HEK293T (cell line): Measurements from ENCODE around the gene PRKAR1B.

ENCODE experiments used
- CTCF ChIA-PET: fragments of 350-600 bp; formaldehyde crosslinking; extraction: SDS; loops from one replicate; lab custom pipeline; 2021; ENCODE audit warnings: antibody characterized with exemption, inconsistent platforms; lab: Yijun Ruan, JAX
- POLR2A ChIA-PET: fragments of 350-600 bp; formaldehyde crosslinking; extraction: SDS; loops from one replicate; lab custom pipeline; 2020; ENCODE audit warnings: antibody characterized with exemption, inconsistent platforms; lab: Yijun Ruan, JAX
- DNase-seq: peaks from one replicate; pipeline ENCODE4 v3.0.0; 2012; ENCODE audit warnings: mixed read lengths; ENCODE audit errors: extremely low spot score
- ARNT ChIP-seq: fragments of 450-650 bp; IDR thresholded peaks from 2 replicates; pipeline ENCODE4 v1.6.1; 2017; ENCODE audit warnings: mild to moderate bottlenecking
- BHLHE40 ChIP-seq: fragments of 450-650 bp; IDR thresholded peaks from 2 replicates; pipeline ENCODE4 v1.6.1; 2016; ENCODE audit warnings: mild to moderate bottlenecking, moderate library complexity, borderline replicate concordance
- CTBP1 ChIP-seq: fragments of 450-650 bp; IDR thresholded peaks from 2 replicates; pipeline ENCODE4 v1.6.1; 2016; ENCODE audit warnings: borderline replicate concordance
- ELF4 ChIP-seq: fragments of 450-650 bp; IDR thresholded peaks from 2 replicates; pipeline ENCODE4 v1.6.1; 2017; ENCODE audit warnings: antibody characterized with exemption
- FOXA1 ChIP-seq: fragments of 450-650 bp; IDR thresholded peaks from 2 replicates; pipeline ENCODE4 v1.6.1; 2016; ENCODE audit warnings: mild to moderate bottlenecking
- FOXK2 ChIP-seq: fragments of 450-650 bp; IDR thresholded peaks from 2 replicates; pipeline ENCODE4 v1.6.1; 2016; ENCODE audit warnings: mild to moderate bottlenecking
- FOXM1 ChIP-seq: fragments of 450-650 bp; IDR thresholded peaks from 2 replicates; pipeline ENCODE4 v1.6.1; 2017; ENCODE audit warnings: mild to moderate bottlenecking, borderline replicate concordance
- HDGF ChIP-seq: fragments of 450-650 bp; IDR thresholded peaks from 2 replicates; pipeline ENCODE4 v1.6.1; 2017; ENCODE audit warnings: antibody characterized with exemption, borderline replicate concordance
- L3MBTL2 ChIP-seq: fragments of 450-650 bp; conservative IDR thresholded peaks from 2 replicates; pipeline ENCODE4 v1.6.1; 2016; ENCODE audit warnings: mild to moderate bottlenecking
- LEF1 ChIP-seq: fragments of 450-650 bp; IDR thresholded peaks from 2 replicates; pipeline ENCODE4 v1.6.1; 2017; ENCODE audit warnings: mild to moderate bottlenecking, borderline replicate concordance
- NFRKB ChIP-seq: fragments of 450-650 bp; IDR thresholded peaks from 2 replicates; pipeline ENCODE4 v1.6.1; 2016; ENCODE audit warnings: mild to moderate bottlenecking, moderate library complexity
- PKNOX1 ChIP-seq: fragments of 450-650 bp; IDR thresholded peaks from 2 replicates; pipeline ENCODE4 v1.6.1; 2016
- SP1 ChIP-seq: fragments of 450-650 bp; IDR thresholded peaks from 2 replicates; pipeline ENCODE4 v1.6.1; 2017
- SUZ12 ChIP-seq: fragments of 450-650 bp; IDR thresholded peaks from 2 replicates; pipeline ENCODE4 v1.6.1; 2016; ENCODE audit warnings: mild to moderate bottlenecking
- TARDBP ChIP-seq: fragments of 450-650 bp; IDR thresholded peaks from 2 replicates; pipeline ENCODE4 v1.6.1; 2016
- ZNF384 ChIP-seq: fragments of 450-650 bp; IDR thresholded peaks from 2 replicates; pipeline ENCODE4 v1.6.1; 2016

The PRKAR1B gene

GRCh38 chr7:646951-647350, 80.1 kb downstream of the PRKAR1B start:
- TF ChIP-seq SP1 (no peak), ZNF384 (no peak), FOXK2 (no peak), BHLHE40 (no peak), TARDBP (no peak), NFRKB (no peak), FOXM1 (no peak), HDGF (no peak), PKNOX1 (no peak), L3MBTL2 (no peak), ELF4 (no peak), ARNT (no peak), LEF1 (no peak), CTBP1 (no peak)
- POLR2A ChIA-PET, result no interaction called here
- CTCF ChIA-PET, result no interaction called here
- DNase-seq, result no peak

GRCh38 chr7:646487-646886, 80.6 kb downstream of the PRKAR1B start:
- no peak for TF ChIP-seq PKNOX1
- no peak for TF ChIP-seq CTBP1
- TF ChIP-seq LEF1, result no peak
- TF ChIP-seq SUZ12, result no peak
- no peak for TF ChIP-seq SP1
- TF ChIP-seq HDGF, result no peak
- TF ChIP-seq ZNF384, result no peak
- no peak for TF ChIP-seq ELF4
- TF ChIP-seq FOXK2, result no peak
- TF ChIP-seq ARNT, result no peak
- TF ChIP-seq BHLHE40, result no peak
- no peak for TF ChIP-seq NFRKB
- TF ChIP-seq FOXA1, result no peak
- no peak for TF ChIP-seq FOXM1
- TF ChIP-seq L3MBTL2, result no peak
- TF ChIP-seq TARDBP, result no peak
- POLR2A ChIA-PET, result no interaction called here
- no peak for DNase-seq
- CTCF ChIA-PET, result interaction anchor here (0.7 kb wide), 1 partner anchor 298 kb away, joined by 3 read pairs; no protein-coding TSS in a partner anchor

GRCh38 chr7:645606-646005, 81.5 kb downstream of the PRKAR1B start:
- POLR2A ChIA-PET, result no interaction called here
- TF ChIP-seq L3MBTL2 (no peak), SUZ12 (no peak), LEF1 (no peak), CTBP1 (no peak), FOXM1 (no peak), FOXK2 (no peak), PKNOX1 (no peak), ARNT (no peak), ZNF384 (no peak), BHLHE40 (no peak), ELF4 (no peak), HDGF (no peak), FOXA1 (no peak), SP1 (no peak), TARDBP (no peak)
- DNase-seq, result no peak
- CTCF ChIA-PET, result no interaction called here

GRCh38 chr7:644381-645305, 82.4 kb downstream of the PRKAR1B start:
- TF ChIP-seq FOXM1 (no peak), SP1 (no peak), BHLHE40 (no peak), SUZ12 (no peak)
- no peak for DNase-seq
- CTCF ChIA-PET, result no interaction called here
- POLR2A ChIA-PET, result no interaction called here

- no peak for DNase-seq
- TF ChIP-seq L3MBTL2 (no peak), SP1 (no peak), BHLHE40 (no peak), SUZ12 (no peak), ELF4 (no peak), ZNF384 (no peak), FOXA1 (no peak), HDGF (no peak), FOXM1 (no peak), NFRKB (no peak), CTBP1 (no peak), TARDBP (no peak), PKNOX1 (no peak), ARNT (no peak)
- ChIA-PET POLR2A (no interaction called here), CTCF (no interaction called here)
Observed at GRCh38 chr7:641966-642365, 85.1 kb downstream of the PRKAR1B start.
